T-helper 2 cell treated with Interferon-gamma antibody and Interleukin-4, amounts not matched to agents 5 μg/mL and 100 μg/mL, for 36 hours (primary cell): ENCODE data around the gene OPA1.

ENCODE experiments used
- DNase-seq: peaks from one replicate; pipeline ENCODE4 v3.0.0; 2021; ENCODE audit warnings: low spot score
- H3K27ac Mint-ChIP-seq: one replicate; pipeline ENCODE4 v1.8.0; 2021; ENCODE audit warnings: mild to moderate bottlenecking, mixed read lengths
- H3K27me3 Mint-ChIP-seq: one replicate; pipeline ENCODE4 v1.8.0; 2021; ENCODE audit warnings: low read depth, mixed read lengths
- H3K36me3 Mint-ChIP-seq: one replicate; pipeline ENCODE4 v1.8.0; 2021; ENCODE audit warnings: low read depth, mixed read lengths
- H3K4me1 Mint-ChIP-seq: one replicate; pipeline ENCODE4 v1.8.0; 2021; ENCODE audit warnings: low read depth, mixed read lengths
- H3K4me3 Mint-ChIP-seq: one replicate; pipeline ENCODE4 v1.8.0; 2022; ENCODE audit warnings: mild to moderate bottlenecking, moderate library complexity, mixed read lengths
- H3K9me3 Mint-ChIP-seq: one replicate; pipeline ENCODE4 v1.8.0; 2021; ENCODE audit warnings: mixed read lengths

Gene OPA1

DNA sequence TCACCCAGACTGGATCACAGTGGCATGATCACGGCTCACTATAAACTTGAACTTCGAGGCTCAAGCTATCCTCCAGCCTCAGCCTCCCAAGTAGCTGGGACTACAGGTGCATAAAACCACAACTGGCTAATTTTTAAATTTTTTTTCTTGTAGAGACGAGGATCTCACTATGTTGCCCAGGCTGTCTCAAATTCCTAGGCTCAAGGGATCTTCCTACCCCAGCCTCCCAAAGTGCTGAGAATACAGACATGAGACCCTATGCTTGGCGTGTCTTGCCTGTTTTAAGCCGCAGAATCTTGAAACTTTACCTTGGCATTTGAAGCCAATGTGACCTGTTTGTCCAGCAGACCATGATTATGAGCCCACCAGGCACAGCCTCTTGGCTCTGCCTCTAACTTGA, 119.9 kb downstream of the OPA1 start:
- H3K4me3 Mint-ChIP-seq: no peak overlapping the region
- DNase-seq: no peak
- H3K4me1 Mint-ChIP-seq: peaks cover 5% of the 10 kb centered on the region
- no peaks in the 10 kb centered on the region for H3K27me3 Mint-ChIP-seq
- no peak overlapping the region for H3K27ac Mint-ChIP-seq
- peaks cover 9% of the 10 kb centered on the region for H3K36me3 Mint-ChIP-seq
- peaks cover 12% of the 10 kb centered on the region for H3K9me3 Mint-ChIP-seq

DNA sequence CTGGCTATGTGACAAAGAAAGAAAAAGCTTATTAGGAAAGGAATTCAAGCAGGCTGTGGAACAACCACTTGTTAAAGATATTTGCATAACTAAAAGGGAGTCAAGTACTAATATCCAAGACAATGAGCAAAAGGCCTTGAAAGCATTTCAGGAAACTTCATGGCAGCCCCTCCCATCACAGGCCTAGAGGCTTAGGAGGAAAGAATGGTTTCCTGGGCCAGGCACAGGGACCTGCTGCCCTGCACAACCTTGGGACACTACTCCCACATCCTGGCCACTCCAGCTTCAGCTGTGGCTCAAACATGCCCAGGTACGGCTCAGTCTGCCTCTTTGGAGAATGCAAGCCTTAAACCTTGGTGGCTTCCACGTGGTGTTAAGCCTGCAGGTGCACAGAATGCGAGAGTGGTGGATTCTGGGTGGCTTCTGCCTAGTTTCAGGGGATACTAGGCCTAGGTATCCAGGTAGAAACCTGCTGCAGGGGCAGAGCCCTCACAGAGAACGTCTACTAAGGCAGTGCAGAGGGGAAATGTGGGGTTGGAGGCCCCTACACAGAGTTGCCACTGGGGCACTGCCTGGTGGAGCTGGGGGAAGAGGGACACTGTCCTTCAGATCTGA, 121.6 kb downstream of the OPA1 start:
- H3K4me3 Mint-ChIP-seq: no peak overlapping the region
- H3K27me3 Mint-ChIP-seq: peaks cover 4% of the 10 kb centered on the region
- H3K9me3 Mint-ChIP-seq: peaks cover 12% of the 10 kb centered on the region
- H3K4me1 Mint-ChIP-seq: peaks cover 5% of the 10 kb centered on the region
- peaks cover 9% of the 10 kb centered on the region for H3K36me3 Mint-ChIP-seq
- H3K27ac Mint-ChIP-seq: no peak overlapping the region
- DNase-seq: no peak

DNA sequence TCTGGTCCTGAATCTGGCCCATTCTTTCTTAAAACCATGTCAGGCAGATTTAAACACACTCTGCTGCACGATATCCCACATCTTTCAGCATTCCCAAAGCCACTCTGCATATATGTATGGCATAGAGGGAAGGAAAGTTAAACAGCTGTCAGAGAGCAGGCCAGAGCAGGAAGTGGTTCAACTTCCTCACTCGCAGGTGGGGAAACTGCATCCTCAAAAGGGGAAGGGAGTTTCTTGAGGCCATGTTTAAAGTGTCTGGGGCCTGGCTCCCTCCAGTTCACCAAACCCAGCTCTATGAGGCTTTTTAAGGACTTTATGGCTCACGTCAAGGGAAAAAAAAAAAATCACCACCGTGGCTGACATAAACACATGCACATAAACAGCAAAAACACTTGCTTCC, 123.1 kb downstream of the OPA1 start:
- Mint-ChIP-seq H3K4me3 (no peak overlapping the region), H3K9me3 (peaks cover 12% of the 10 kb centered on the region), H3K27ac (no peak overlapping the region), H3K4me1 (peaks cover 5% of the 10 kb centered on the region), H3K36me3 (peaks cover 9% of the 10 kb centered on the region), H3K27me3 (peaks cover 4% of the 10 kb centered on the region)
- DNase-seq: no peak

DNA sequence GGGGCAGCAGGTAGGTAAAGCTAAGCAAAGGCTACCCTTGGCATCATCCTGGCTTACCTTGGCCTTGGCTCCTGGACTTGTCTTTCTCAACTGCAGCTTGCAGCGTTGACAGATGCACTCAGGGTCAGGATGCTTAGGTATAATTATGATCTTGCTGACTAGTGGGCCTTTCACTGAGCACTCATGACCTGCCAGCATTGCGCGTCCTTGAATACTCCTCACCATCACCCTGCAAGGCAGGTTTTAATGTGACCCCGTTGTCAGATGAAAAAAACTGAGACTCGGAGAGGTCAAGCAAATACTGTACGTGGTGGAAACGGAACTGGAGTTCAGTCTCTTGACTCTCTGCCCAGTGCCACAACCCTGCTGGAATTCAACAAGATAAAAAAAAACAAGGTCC, 126.7 kb downstream of the OPA1 start:
- Mint-ChIP-seq H3K36me3 (peaks cover 3% of the 10 kb centered on the region), H3K4me3 (no peak overlapping the region), H3K27me3 (peaks cover 11% of the 10 kb centered on the region), H3K9me3 (peaks cover 4% of the 10 kb centered on the region), H3K4me1 (peaks cover 5% of the 10 kb centered on the region), H3K27ac (no peak overlapping the region)
- DNase-seq: no peak

- Mint-ChIP-seq H3K4me3 (no peak overlapping the region), H3K36me3 (peaks cover 3% of the 10 kb centered on the region), H3K27me3 (peaks cover 11% of the 10 kb centered on the region), H3K27ac (no peak overlapping the region), H3K9me3 (peaks cover 4% of the 10 kb centered on the region), H3K4me1 (peaks cover 5% of the 10 kb centered on the region)
- DNase-seq: no peak
Measured at GRCh38 chr3:193720169-193720568, 127.2 kb downstream of the OPA1 start.

- Mint-ChIP-seq H3K4me3 (no peak overlapping the region), H3K36me3 (no peaks in the 10 kb centered on the region), H3K27ac (no peak overlapping the region), H3K27me3 (peaks cover 11% of the 10 kb centered on the region), H3K9me3 (no peaks in the 10 kb centered on the region), H3K4me1 (no peaks in the 10 kb centered on the region)
- no peak for DNase-seq
Measured at GRCh38 chr3:193722566-193722965, 129.6 kb downstream of the OPA1 start.

- H3K9me3 Mint-ChIP-seq: no peaks in the 10 kb centered on the region
- no peak overlapping the region for H3K27ac Mint-ChIP-seq
- peaks cover 7% of the 10 kb centered on the region for H3K27me3 Mint-ChIP-seq
- DNase-seq: no peak
- no peaks in the 10 kb centered on the region for H3K36me3 Mint-ChIP-seq
- no peak overlapping the region for H3K4me3 Mint-ChIP-seq
- H3K4me1 Mint-ChIP-seq: no peaks in the 10 kb centered on the region
Measured at GRCh38 chr3:193727089-193727488, 134.1 kb downstream of the OPA1 start.

GRCh38 chr3:193728429-193729087, 135.6 kb downstream of the OPA1 start:
- H3K4me1 Mint-ChIP-seq: no peaks in the 10 kb centered on the region
- no peaks in the 10 kb centered on the region for H3K9me3 Mint-ChIP-seq

GRCh38 chr3:193729088-193729465, 136.1 kb downstream of the OPA1 start:
- Mint-ChIP-seq H3K9me3 (no peaks in the 10 kb centered on the region), H3K4me1 (no peaks in the 10 kb centered on the region), H3K36me3 (no peaks in the 10 kb centered on the region)

More at GRCh38 chr3:193728429-193729087, 135.6 kb downstream of the OPA1 start:
- H3K27me3 Mint-ChIP-seq: peaks cover 2% of the 10 kb centered on the region
- no peak overlapping the region for H3K27ac Mint-ChIP-seq
- DNase-seq: no peak
- no peaks in the 10 kb centered on the region for H3K36me3 Mint-ChIP-seq
- no peak overlapping the region for H3K4me3 Mint-ChIP-seq

DNA sequence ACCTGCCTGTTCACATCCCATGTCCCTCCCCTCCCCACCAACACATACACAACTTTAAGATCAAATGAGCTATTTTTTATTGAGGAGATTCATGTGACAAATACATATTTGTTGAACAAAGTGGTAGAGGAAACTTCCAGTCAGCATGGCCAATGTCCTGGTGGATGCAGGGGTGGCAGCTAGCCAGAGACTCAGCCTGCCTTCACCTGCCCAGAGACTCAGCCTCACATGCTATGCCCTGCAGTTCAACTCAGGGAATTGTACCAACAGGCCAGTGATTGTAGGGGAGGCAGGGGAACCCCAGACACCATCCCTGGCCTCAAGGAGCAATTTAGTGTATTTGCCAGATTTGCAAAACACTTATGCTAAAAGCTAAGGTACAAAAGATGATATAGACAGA, 136.6 kb downstream of the OPA1 start:
- H3K27ac Mint-ChIP-seq: no peak overlapping the region
- no peaks in the 10 kb centered on the region for H3K4me1 Mint-ChIP-seq
- no peak overlapping the region for H3K4me3 Mint-ChIP-seq
- H3K36me3 Mint-ChIP-seq: no peaks in the 10 kb centered on the region
- H3K9me3 Mint-ChIP-seq: no peaks in the 10 kb centered on the region
- DNase-seq: no peak
- H3K27me3 Mint-ChIP-seq: no peaks in the 10 kb centered on the region

More at GRCh38 chr3:193729088-193729465, 136.1 kb downstream of the OPA1 start:
- Mint-ChIP-seq H3K4me3 (no peak overlapping the region), H3K27ac (no peak overlapping the region), H3K27me3 (peaks cover 2% of the 10 kb centered on the region)
- no peak for DNase-seq

DNA sequence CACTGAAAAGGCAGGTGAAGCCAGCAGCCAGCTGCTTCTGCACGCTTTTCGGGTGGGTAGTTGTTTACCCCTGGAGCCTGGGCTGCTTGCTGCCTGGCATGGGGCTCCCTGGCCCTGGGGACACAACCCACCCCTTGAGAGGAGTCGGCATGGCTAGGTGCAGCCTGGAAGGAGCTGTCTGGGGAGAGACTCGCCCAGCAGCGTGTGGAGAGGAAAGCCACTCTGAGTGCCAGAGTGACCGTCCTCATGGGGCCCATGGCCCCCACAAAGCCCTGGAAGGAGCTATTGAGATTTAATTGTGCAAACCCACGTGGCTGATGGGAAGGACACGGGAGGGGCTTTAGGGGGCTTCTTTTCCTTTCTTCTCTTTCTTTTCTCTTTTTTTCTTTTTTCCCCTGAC, 137.5 kb downstream of the OPA1 start:
- Mint-ChIP-seq H3K36me3 (no peaks in the 10 kb centered on the region), H3K4me3 (no peak overlapping the region), H3K4me1 (no peaks in the 10 kb centered on the region), H3K27me3 (no peaks in the 10 kb centered on the region), H3K9me3 (no peaks in the 10 kb centered on the region), H3K27ac (no peak overlapping the region)
- DNase-seq: no peak

DNA sequence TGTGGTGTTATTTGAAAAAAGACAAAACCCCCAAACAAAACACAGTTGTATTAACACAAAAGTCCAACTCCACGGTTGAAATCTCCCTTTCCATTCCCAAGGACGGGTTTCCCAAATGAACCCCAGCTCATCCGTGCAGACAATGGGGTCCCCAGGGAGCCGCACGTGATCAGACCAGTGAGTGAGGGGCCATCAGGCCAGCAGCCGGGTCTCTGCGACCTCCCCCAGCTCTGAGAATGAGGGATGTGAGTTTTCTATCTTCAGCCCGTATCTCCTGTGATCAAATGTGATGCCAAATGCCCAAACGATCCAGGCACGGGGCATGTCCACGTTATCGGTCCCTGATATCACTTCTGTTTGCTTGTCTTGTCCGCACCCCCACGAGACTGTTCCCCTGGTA, 138.0 kb downstream of the OPA1 start:
- no peak for DNase-seq

GRCh38 chr3:193731656-193732055, 138.6 kb downstream of the OPA1 start:
- Mint-ChIP-seq H3K36me3 (no peaks in the 10 kb centered on the region), H3K9me3 (no peaks in the 10 kb centered on the region), H3K4me1 (no peaks in the 10 kb centered on the region), H3K4me3 (no peak overlapping the region), H3K27me3 (no peaks in the 10 kb centered on the region), H3K27ac (no peak overlapping the region)
- DNase-seq: no peak

More for the DNA sequence above, 138.0 kb downstream of the OPA1 start:
- Mint-ChIP-seq H3K27me3 (no peaks in the 10 kb centered on the region), H3K27ac (no peak overlapping the region), H3K4me3 (no peak overlapping the region), H3K9me3 (no peaks in the 10 kb centered on the region), H3K36me3 (no peaks in the 10 kb centered on the region), H3K4me1 (no peaks in the 10 kb centered on the region)

GRCh38 chr3:193732391-193732790, 139.4 kb downstream of the OPA1 start:
- H3K4me1 Mint-ChIP-seq: no peaks in the 10 kb centered on the region
- H3K27ac Mint-ChIP-seq: no peak overlapping the region
- no peak for DNase-seq
- no peaks in the 10 kb centered on the region for H3K27me3 Mint-ChIP-seq
- no peak overlapping the region for H3K4me3 Mint-ChIP-seq
- no peaks in the 10 kb centered on the region for H3K9me3 Mint-ChIP-seq
- H3K36me3 Mint-ChIP-seq: no peaks in the 10 kb centered on the region

DNA sequence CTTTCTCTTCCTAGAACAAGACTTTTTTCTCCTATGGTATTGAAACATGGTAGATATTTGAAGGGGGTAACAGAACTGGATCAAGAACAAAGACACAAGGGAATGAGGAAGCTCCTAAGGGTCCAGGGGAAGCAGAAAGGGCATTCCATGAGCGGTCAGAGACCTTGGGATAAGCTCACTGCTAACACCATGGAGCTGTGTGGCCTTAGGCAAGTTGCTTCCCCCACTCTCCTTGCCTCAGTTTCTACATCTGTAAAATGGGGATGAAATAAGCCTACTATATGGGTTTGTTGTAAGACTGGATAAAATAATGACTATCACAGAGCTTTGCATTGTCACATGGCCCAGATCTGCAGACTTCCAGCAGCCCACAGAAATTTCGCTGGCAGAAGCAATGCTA, 139.8 kb downstream of the OPA1 start:
- Mint-ChIP-seq H3K9me3 (no peaks in the 10 kb centered on the region), H3K27me3 (no peaks in the 10 kb centered on the region), H3K36me3 (no peaks in the 10 kb centered on the region), H3K4me3 (no peak overlapping the region), H3K4me1 (no peaks in the 10 kb centered on the region), H3K27ac (no peak overlapping the region)
- no peak for DNase-seq
